Suprapubic skin (tissue), 4 donors: ENCODE data around the gene HSFX3. TPM values are rescaled to one million over a fixed set of nuclear protein-coding genes. Genes with fewer than 3 reads are reported as not detected.
"Not testable (repeated sequence)": the region's sequence is repeated elsewhere in the genome, so short reads cannot be mapped to it uniquely, and the experiment has no call there.

ENCODE experiments used
- DNase-seq, 2 donors: peaks; one replicate each; pipeline ENCODE4 v3.0.0-alpha.2; 2019; ENCODE audit warnings: low spot score in 2 of 2
- H3K27ac ChIP-seq: fragments of 200-600 bp; sonication (generic); one replicate; pipeline ENCODE4 v1.5.1; 2019
- H3K27me3 ChIP-seq: fragments of 200-600 bp; sonication (generic); one replicate; pipeline ENCODE4 v1.5.1; 2019
- H3K36me3 ChIP-seq: fragments of 200-600 bp; sonication (generic); one replicate; pipeline ENCODE4 v1.5.1; 2019
- H3K4me1 ChIP-seq: fragments of 200-600 bp; sonication (generic); one replicate; pipeline ENCODE4 v1.5.1; 2019
- H3K4me3 ChIP-seq: fragments of 200-600 bp; sonication (generic); one replicate; pipeline ENCODE4 v1.5.1; 2019; ENCODE audit warnings: mild to moderate bottlenecking
- H3K9me3 ChIP-seq: fragments of 200-600 bp; sonication (generic); one replicate; pipeline ENCODE4 v1.5.1; 2019
- EP300 ChIP-seq: sonication (generic); formaldehyde crosslinking; IDR thresholded peaks from one replicate; pipeline ENCODE4 v1.6.1; 2017; ENCODE audit warnings: antibody characterized with exemption
- POLR2A ChIP-seq, 2 donors: fragments of 450-650 bp; IDR thresholded peaks; one replicate each; pipeline ENCODE4 v1.6.1; 2017; ENCODE audit warnings: antibody characterized with exemption in 2 of 2, mild to moderate bottlenecking in 2 of 2, moderate library complexity in 2 of 2
- POLR2AphosphoS5 ChIP-seq, 3 donors: sonication (generic); formaldehyde crosslinking; IDR thresholded peaks; one replicate each; pipeline ENCODE4 v1.6.1; 2017; ENCODE audit warnings: antibody characterized with exemption in 3 of 3
- WGBS: methylation state at CpG from one replicate; pipeline ENCODE4 v1.1.5; 2018; 5-methylcytosine and 5-hydroxymethylcytosine counted together
- total RNA-seq, 4 donors: library from RNA; depleted of rRNA; stranded (reverse); fragments of >200 nt; gene quantifications; one replicate each; pipeline ENCODE4 v1.1.0, GENCODE V29; 2016
- TF ChIP-seq, protein P1 (sequence below), 2 donors: fragments of 200-600 bp in 1 of 2; fragments of 450-650 bp in 1 of 2; sonication (generic) in 1 of 2; IDR thresholded peaks; one replicate each; pipeline ENCODE4 v1.5.1; 2016 to 2019; ENCODE audit warnings: antibody characterized with exemption in 2 of 2, mild to moderate bottlenecking in 1 of 2, moderate library complexity in 1 of 2

The HSFX3 gene
- total RNA-seq, 4 donors from 2014 or later = not detected

DNA sequence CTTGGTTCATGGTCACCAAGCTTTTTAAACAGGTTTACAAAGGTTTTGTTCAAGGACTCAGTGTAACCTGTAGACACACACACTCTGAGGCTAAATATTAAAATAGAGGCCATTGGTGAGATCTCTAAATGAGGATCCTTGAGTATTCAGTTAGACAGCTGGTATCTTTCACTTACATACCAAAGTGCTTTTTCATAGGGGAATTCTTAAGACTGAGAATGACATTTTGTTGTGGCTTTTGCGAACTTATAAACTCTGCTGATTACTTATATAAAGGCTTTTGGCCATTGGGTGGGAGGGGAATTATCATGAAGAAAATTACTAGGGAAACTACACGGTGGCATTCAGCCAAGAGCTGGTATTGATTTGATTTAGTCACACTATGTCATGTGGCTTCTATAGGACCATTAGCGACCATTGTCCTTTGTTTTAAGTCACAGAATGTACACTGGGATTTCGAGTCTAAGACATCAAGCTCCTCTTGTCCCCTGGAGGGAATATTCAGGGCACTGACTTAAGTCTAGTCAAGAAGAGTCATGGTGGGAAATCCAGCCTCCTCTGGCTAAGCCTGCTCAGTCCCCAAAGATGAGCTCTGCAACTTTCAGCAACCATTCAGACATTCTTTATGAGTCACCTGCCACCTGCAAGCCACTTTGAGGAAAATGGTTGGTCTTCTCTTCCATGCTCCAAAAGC is 1.7 kb upstream of the HSFX3 start:
- DNase-seq, H3K36me3 ChIP-seq, H3K27me3 ChIP-seq, H3K27ac ChIP-seq, H3K4me1 ChIP-seq, H3K9me3 ChIP-seq, H3K4me3 ChIP-seq: not testable (repeated sequence)
- WGBS = no CpG with 5 or more reads among the region's 4 CpGs

DNA sequence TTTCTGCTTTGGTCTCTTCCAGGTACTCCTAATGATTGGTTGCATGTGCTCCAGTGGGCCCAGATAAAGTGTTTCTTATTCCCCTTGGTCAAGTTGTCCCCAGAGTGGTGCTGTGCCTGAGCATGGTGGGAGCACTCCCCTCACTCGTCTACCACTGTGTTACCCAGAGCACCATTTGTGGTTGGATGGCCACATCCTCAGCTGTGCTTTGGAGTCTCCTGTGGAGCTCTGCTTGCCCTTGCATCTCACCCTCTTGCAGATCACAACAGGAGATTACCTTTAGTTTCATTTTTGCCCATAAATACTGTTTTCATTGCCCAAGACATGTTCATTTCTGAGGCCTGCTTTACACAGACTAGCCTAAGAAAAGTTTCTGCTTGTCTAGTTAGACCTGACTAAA is 730 bp upstream of the HSFX3 start:
- not testable (repeated sequence) for H3K9me3 ChIP-seq, DNase-seq, H3K4me1 ChIP-seq, H3K27me3 ChIP-seq, H3K36me3 ChIP-seq, H3K27ac ChIP-seq, H3K4me3 ChIP-seq
- 73% methylated on average over 1 of the region's 1 CpG for WGBS

DNA sequence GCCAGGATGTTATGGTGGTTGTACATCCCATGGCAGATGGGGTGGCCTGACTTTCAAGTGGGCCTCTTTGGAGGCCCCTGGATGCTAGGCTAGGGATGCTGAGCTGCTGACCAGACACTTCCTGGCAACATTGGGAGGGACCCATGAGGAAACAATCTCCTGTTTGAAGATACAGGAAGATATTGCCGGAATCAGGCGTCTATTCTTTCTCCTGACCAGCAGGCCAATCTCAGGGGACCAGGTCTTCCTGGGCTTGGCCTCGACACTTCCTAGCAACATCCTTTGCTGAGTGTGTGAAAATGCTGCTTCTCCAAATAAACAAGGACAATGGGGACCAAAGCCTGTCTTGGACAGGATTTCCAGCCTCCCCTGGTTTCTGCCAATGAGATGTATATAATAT is 1.9 kb downstream of the HSFX3 start:
- H3K9me3 ChIP-seq, H3K27ac ChIP-seq, H3K27me3 ChIP-seq, H3K4me3 ChIP-seq, DNase-seq, H3K36me3 ChIP-seq, H3K4me1 ChIP-seq: not testable (repeated sequence)
- WGBS = 60% methylated on average over 1 of the region's 3 CpGs

DNA sequence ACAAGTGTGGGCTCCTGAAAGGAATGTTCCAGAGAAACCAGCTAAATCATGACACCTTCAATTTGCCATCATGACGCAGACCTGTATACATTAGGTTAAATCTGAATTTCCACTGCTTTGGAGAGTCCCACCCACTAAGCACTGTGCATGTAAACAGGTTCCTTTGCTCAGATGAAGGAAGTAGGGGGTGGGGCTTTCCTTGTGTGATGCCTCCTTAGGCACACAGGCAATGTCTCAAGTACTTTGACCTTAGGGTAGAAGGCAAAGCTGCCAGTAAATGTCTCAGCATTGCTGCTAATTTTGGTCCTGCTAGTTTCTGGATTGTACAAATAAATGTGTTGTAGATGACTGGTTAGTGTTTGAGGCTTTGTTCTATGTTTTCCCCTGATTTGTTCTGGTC is 2.8 kb downstream of the HSFX3 start:
- WGBS = 100% methylated on average over 1 of the region's 1 CpG
- H3K9me3 ChIP-seq, H3K36me3 ChIP-seq: not testable (repeated sequence)

DNA sequence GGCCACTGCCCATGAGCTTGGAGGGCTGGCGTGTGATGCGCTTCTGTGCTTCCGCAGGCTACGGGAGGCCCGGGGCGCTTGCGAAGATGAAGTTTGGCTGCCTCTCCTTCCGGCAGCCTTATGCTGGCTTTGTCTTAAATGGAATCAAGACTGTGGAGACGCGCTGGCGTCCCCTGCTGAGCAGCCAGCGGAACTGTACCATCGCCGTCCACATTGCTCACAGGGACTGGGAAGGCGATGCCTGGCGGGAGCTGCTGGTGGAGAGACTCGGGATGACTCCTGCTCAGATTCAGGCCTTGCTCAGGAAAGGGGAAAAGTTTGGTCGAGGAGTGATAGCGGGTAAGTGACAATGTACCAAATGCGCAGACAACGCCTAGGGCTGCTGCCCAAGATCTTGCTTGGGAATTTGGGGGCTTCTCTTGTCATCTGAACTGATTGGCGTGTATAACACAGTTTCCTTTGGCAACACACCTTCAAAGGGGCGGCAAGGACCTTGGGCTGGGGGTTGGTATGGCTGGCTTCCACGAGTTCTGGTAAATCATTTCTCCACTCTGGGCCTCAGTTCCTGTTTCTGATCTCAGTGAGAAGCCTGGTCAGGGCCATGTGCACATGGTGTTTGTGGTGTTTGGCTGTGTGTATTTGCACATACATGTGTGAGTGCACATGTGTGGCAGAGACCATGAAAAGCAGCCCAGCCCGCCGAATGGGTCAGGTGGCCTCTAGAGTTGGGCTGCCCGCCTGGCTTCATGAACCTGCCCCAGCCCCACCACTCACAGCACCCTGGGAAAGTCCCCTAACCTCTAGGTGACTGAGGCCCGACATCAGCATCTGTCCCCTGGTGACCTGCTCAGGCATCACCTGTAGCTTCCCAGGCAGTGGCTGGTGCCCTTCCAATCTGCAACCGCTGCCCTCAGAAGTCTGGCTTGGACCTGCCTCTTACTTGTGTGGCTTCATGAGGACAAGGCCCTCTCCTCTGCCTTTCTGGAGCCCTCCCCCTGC is 3.9 kb downstream of the HSFX3 start:
- not testable (repeated sequence) for H3K27ac ChIP-seq, H3K9me3 ChIP-seq, H3K4me3 ChIP-seq, H3K36me3 ChIP-seq, H3K27me3 ChIP-seq, DNase-seq, H3K4me1 ChIP-seq
- WGBS = 68% methylated on average over 10 of the region's 29 CpGs

More for the DNA sequence above, 2.8 kb downstream of the HSFX3 start:
- not testable (repeated sequence) for H3K4me3 ChIP-seq, H3K27me3 ChIP-seq, DNase-seq, H3K27ac ChIP-seq, H3K4me1 ChIP-seq

DNA sequence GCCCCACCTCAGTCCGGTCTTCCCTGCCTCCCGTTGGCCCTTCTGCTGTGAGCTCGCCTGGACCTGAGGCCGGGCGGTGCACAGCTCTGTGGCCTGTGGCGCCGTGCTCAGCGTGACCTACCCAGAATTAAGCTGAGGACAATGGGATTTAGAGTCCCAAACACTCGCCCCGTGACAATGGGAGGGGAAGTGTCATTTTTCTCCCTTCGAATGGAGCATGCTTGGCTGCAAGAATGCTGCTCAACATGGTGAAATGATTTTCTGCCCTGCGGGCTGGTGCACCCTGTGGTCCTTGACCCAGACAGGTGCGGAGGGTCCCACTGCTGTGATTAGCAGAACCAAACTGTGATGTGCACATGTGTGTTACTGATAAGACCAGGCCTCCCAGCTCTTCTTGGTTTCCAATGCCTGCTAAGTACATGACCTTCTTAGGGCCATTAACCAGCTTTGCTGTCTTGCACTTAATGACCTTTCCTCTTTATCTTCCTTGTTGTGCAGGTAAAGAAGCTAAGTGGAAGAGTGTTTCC is 8.1 kb downstream of the HSFX3 start:
- Histone ChIP-seq H3K27ac (peak overlapping the region; percentile 88), H3K4me3 (peak overlapping the region; percentile 67), H3K36me3 (peaks cover 5% of the 10 kb centered on the region), H3K9me3 (no peaks in the 10 kb centered on the region), H3K4me1 (peaks cover 9% of the 10 kb centered on the region), H3K27me3 (no peaks in the 10 kb centered on the region)
- no peak for DNase-seq
- TF ChIP-seq POLR2A (IDR thresholded peaks at IDR 0.05) (no peak), EP300 (no peak), POLR2AphosphoS5 (IDR thresholded peaks at IDR 0.05) (no peak)
- TF ChIP-seq, protein P1, sequence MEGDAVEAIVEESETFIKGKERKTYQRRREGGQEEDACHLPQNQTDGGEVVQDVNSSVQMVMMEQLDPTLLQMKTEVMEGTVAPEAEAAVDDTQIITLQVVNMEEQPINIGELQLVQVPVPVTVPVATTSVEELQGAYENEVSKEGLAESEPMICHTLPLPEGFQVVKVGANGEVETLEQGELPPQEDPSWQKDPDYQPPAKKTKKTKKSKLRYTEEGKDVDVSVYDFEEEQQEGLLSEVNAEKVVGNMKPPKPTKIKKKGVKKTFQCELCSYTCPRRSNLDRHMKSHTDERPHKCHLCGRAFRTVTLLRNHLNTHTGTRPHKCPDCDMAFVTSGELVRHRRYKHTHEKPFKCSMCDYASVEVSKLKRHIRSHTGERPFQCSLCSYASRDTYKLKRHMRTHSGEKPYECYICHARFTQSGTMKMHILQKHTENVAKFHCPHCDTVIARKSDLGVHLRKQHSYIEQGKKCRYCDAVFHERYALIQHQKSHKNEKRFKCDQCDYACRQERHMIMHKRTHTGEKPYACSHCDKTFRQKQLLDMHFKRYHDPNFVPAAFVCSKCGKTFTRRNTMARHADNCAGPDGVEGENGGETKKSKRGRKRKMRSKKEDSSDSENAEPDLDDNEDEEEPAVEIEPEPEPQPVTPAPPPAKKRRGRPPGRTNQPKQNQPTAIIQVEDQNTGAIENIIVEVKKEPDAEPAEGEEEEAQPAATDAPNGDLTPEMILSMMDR (IDR thresholded peaks at IDR 0.05) = no peak
- WGBS = 44% methylated on average over 3 of the region's 13 CpGs

DNA sequence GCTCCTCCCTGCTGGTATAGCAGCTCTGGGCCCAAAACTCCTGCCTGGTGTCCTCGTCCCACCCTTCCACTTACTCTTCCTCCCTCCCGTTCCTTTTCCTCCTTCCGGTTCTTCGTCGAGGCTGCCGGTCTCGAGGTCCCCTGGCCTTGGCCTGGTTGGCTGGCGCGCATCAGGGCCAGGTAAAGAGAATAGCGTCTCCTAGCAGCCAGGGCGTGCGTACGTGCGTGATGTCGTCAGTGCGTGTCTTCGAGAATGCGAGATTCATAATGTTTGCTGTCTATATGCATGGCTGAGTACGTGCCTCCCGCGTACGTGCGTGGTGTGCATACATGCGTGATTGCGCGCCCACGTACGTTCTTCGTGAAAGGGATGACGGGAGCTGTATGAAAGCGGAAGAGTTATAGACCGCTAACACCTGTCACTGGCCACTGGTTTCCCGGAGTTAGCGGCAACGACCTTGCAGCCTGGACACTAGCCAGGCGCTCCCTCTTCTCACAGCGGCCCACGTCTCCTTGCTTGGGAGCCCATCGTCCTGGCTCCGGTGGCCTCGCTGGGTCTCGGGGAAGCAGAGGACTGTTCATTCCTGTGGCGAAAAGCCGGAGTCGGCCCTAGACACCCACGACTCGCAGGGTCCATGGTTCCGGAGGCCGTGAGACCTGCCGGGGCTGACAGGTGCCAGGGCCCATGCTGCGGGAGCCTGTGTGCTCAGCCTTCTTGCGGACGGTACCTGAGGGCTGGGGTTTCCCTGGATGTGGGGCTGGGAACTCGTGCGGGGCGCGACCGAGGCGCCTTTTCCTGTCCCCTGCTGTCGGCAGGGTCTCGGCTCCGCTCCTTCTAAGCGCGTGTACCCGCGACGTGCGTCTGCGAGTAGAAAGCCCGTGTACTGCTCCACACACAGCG is 8.9 kb downstream of the HSFX3 start, which contains the start of gene EOLA1:
Gene EOLA1, plus strand, starts transcription at position 392 of the 900 bp plus-strand sequence. CDS start 4,619 bp downstream, outside the sequence.
- H3K4me3 ChIP-seq = peak within 1 kb of the TSS; percentile 67
- WGBS = 49% methylated on average over 52 of the region's 71 CpGs
- H3K4me1 ChIP-seq = peaks cover 9% of the 10 kb centered on the region
- peaks cover 5% of the 10 kb centered on the region for H3K36me3 ChIP-seq
- no peaks in the 10 kb centered on the region for H3K9me3 ChIP-seq
- peak; percentile 89 to 93 for DNase-seq
- TF ChIP-seq EP300 (peak; percentile 95), POLR2A (IDR thresholded peaks at IDR 0.05) (peak in 1 of 2 donors; percentile 29), POLR2AphosphoS5 (IDR thresholded peaks at IDR 0.05) (peak in 2 of 3 donors; percentile 34 to 45)
- TF ChIP-seq, protein P1 (IDR thresholded peaks at IDR 0.05) = no peak
- H3K27ac ChIP-seq = peak within 1 kb of the TSS; percentile 88
- H3K27me3 ChIP-seq = no peaks in the 10 kb centered on the region
